ENCODE data around the gene CIZ1.

CIZ1 gene

DNA sequence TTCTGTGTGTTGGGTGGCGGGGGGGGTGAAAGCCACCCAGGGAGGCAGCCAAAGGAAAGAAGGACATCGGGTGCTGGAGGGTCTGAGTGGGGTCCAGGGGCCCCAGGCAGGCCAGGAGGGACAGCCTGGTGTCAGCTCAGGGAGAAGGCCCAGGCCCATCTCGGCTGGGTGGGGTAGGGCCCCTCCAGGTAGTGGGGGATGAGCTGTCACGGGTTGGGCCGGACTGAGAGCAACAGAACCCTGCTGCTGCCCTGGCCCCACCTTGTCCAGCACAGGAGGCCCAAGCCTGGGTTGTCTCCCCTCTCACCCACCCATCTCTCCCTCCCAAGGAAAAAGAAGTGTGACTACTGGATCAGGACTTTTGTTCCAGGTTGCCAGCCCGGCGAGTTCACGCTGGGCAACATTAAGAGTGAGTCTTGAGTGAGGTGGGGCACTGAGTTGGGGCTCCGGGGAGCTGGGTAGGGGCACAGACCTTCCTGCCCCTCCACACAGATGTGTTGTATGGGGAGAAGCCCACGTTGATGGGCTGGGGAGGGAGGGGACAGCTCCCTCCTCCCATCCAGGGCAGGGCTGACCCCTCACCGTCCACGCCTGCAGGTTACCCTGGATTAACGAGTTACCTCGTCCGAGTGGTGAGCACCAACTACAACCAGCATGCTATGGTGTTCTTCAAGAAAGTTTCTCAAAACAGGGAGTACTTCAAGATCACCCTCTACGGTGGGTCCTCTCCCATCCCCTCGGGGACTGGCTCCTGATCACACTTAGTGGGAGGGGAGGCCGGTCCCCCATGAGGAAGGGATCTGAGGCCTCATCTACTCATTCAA, 39.9 kb downstream of the CIZ1 start:
- intact Hi-C loops (cut with DNase I) = no loop called here
- no peak for DNase-seq

GRCh38 chr9:128150594-128151308, 40.6 kb downstream of the CIZ1 start:
- intact Hi-C loops (cut with DNase I) = no loop called here
- no peak for DNase-seq

- intact Hi-C loops (cut with DNase I) = no loop called here
- DNase-seq = no peak
Measured at GRCh38 chr9:128149951-128150593, 41.3 kb downstream of the CIZ1 start.

- intact Hi-C loops (cut with DNase I) = no loop called here
- no peak for DNase-seq
Measured at GRCh38 chr9:128149001-128149701, 42.2 kb downstream of the CIZ1 start, which contains the start of gene LCN2. LCN2 (plus strand) TSS chr9:128149453; CDS start chr9:128149526, 73 bp downstream.

DNA sequence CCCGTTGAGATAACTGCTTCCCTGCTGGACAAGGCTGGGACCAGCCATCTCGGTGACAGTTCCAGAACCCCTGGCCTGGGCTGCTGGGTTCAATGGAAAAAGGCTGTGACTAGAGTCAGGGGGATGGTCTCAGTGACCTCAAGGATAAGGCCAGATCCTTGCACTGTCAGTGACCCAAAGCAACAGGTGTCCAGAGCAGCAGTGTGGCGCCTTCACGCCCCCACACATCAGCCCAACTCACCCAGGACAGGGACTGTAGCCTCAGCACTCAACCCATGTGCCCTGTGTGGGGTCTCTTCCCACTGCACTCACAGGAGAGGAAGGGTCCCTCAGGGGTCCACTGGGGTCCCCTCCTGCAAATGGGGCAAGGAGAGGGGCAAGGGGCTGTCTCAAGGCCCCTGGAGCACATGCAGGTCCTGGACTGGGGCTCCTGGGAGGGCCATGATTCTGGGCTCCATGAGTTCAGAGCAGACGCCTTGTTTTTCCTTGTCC, 42.8 kb downstream of the CIZ1 start:
- intact Hi-C loops (cut with DNase I) = no loop called here
- no peak for DNase-seq

- DNase-seq = no peak
- intact Hi-C loops (cut with DNase I) = no loop called here
Measured at GRCh38 chr9:128146591-128147120, 44.7 kb downstream of the CIZ1 start.

DNA sequence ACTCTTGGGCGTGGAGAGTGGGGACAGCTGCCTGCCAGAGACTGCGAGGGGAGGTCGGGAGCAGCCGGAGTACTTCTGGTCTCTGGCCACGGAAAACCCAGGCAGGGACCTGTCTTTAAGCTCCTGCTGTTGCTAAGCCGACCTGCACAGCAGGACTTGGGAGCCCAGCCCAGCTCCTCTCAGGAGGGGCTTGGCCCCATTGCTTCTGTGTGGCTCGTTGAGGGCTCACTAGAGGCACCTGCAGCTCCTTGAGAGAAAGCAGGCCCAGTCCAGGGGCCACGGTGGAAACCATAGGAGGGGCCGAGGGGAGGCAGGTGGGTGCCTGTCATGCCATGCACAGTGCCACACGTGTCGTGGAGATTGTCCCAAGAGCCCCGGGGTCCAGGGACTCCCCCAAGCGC, 45.4 kb downstream of the CIZ1 start:
- DNase-seq = no peak
- intact Hi-C loops (cut with DNase I) = no loop called here

DNA sequence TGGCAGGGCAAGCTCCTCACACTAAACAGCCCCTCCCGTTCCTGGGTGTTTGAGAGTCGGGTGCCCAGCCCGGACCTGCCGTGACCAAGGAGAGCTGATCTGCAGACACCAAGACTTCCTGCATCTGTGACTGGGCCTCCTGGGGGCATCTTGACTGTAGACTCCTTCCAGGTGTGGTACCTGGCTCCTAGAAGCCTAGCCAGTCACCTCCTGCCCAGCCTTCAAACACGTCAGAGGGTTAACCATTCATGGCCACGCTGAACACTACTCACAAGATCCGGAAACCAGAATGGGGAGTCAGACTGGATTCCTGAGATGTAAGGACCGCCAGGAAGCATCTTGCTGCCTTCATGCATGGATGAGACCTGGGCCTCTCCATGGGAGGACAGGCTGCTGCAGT, 45.8 kb downstream of the CIZ1 start:
- DNase-seq = no peak
- intact Hi-C loops (cut with DNase I) = no loop called here

- intact Hi-C loops (cut with DNase I) = no loop called here
- DNase-seq = no peak
Measured at GRCh38 chr9:128144239-128145181, 46.9 kb downstream of the CIZ1 start.

GRCh38 chr9:128143525-128144238, 47.7 kb downstream of the CIZ1 start:
- DNase-seq = no peak
- intact Hi-C loops (cut with DNase I) = no loop called here

DNA sequence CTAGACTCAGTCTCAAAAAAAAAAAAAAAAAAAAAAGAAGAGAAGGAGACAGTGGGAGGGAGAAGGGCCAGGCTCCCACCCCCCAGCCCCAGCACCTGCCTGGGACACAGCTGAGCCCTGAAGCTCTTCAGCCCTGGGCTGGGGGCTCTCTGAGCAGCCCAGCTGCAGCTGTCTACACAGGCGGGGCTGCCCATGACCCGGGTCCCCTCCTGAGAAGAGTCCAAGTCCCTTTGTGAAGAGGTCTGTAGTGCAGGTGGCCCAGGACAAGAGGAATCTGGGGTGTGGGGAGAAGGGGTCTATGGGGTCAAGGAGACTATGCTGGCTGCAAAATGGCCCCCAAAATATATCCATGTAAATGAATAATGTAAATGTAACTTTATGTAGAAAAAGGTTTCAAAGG, 48.8 kb downstream of the CIZ1 start:
- no peak for DNase-seq
- intact Hi-C loops (cut with DNase I) = no loop called here

- intact Hi-C loops (cut with DNase I) = no loop called here
- no peak for DNase-seq
Measured at GRCh38 chr9:128142061-128142460, 49.3 kb downstream of the CIZ1 start.

GRCh38 chr9:128141604-128142003, 49.8 kb downstream of the CIZ1 start:
- no peak for DNase-seq
- intact Hi-C loops (cut with DNase I) = no loop called here

DNA sequence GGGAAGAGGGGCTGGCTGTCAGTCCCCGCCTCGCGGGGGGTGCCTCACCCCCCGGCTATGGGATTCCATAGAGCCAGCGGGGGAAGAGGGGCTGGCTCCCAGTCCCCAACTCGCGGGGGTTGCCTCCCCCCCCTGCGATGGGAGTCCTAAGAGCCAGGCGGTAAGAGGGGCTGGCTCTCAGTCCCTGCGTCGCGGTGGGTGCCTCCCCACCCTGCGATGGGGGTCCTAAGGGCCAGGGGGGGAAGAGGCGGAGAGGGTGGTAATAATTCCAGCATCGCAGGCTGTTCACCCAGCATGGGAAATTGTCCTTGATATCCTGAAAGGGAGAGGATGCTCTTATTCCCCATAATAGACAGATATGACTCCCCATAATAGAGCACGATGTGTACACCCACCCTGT, 51.8 kb downstream of the CIZ1 start:
- no peak for DNase-seq
- intact Hi-C loops (cut with DNase I) = no loop called here

DNA sequence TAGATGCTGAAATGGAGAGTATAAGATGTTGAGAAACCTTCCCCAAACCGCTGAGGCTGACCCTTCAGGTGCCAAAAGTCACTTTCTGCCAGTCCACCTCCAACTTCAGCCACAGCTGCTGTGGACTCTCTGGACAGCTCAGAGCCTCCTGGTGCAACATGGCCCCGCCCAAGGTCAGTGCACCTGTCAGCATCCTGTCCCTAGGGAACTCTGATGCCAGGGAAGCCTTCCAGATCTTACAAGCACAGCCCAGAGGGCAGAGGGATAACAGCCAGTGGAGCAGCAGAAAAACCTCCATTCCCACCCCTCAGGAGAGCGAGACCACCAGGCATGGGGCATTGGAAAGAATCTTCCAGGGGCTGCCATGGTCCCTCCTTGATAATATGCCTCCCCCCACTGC, 53.4 kb downstream of the CIZ1 start:
- no peak for DNase-seq
- intact Hi-C loops (cut with DNase I) = no loop called here

- intact Hi-C loops (cut with DNase I) = no loop called here
- no peak for DNase-seq
Measured at GRCh38 chr9:128136816-128137793, 54.3 kb downstream of the CIZ1 start.
